CD4-positive, alpha-beta T cell treated with Interleukin-15 for 1 hour (primary cell): ENCODE data around the gene PROKR1.
"Not testable (repeated sequence)": the region's sequence is repeated elsewhere in the genome, so short reads cannot be mapped to it uniquely, and the experiment has no call there.

Source experiments
- DNase-seq: peaks from one replicate; pipeline ENCODE4 v3.0.0-alpha.2; 2020

The PROKR1 gene

GRCh38 chr2:68659081-68659480, 15.7 kb downstream of the PROKR1 start:
- no peak for DNase-seq

- DNase-seq, result no peak
Observed at GRCh38 chr2:68660658-68661057, 17.3 kb downstream of the PROKR1 start.

- DNase-seq, result no peak
Observed at GRCh38 chr2:68662466-68662865, 19.1 kb downstream of the PROKR1 start.

- no peak for DNase-seq
Observed at GRCh38 chr2:68663371-68664156, 20.2 kb downstream of the PROKR1 start.

- no peak for DNase-seq
Observed at GRCh38 chr2:68667371-68667770, 24.0 kb downstream of the PROKR1 start.

GRCh38 chr2:68669651-68670050, 26.3 kb downstream of the PROKR1 start:
- no peak for DNase-seq

- no peak for DNase-seq
Observed at GRCh38 chr2:68671961-68672360, 28.6 kb downstream of the PROKR1 start.

GRCh38 chr2:68673631-68674030, 30.3 kb downstream of the PROKR1 start:
- DNase-seq, result no peak

- no peak for DNase-seq
Observed at GRCh38 chr2:68675470-68675869, 32.1 kb downstream of the PROKR1 start.

- not testable (repeated sequence) for DNase-seq
Observed at GRCh38 chr2:68677837-68678236, 34.5 kb downstream of the PROKR1 start.

GRCh38 chr2:68679166-68679916, 36.0 kb downstream of the PROKR1 start:
- DNase-seq, result peak; percentile 17

- not testable (repeated sequence) for DNase-seq
Observed at GRCh38 chr2:68679917-68680267, 36.5 kb downstream of the PROKR1 start.

- no peak for DNase-seq
Observed at GRCh38 chr2:68684197-68684596, 40.8 kb downstream of the PROKR1 start.

GRCh38 chr2:68686178-68686577, 42.8 kb downstream of the PROKR1 start:
- DNase-seq, result no peak

- no peak for DNase-seq
Observed at GRCh38 chr2:68687018-68687417, 43.6 kb downstream of the PROKR1 start.

GRCh38 chr2:68689553-68690537, 46.5 kb downstream of the PROKR1 start:
- no peak for DNase-seq

GRCh38 chr2:68690851-68691250, 47.5 kb downstream of the PROKR1 start:
- DNase-seq, result no peak

GRCh38 chr2:68692511-68692910, 49.1 kb downstream of the PROKR1 start:
- DNase-seq, result no peak

GRCh38 chr2:68693951-68694350, 50.6 kb downstream of the PROKR1 start:
- no peak for DNase-seq

GRCh38 chr2:68695971-68696370, 52.6 kb downstream of the PROKR1 start:
- DNase-seq, result no peak

- DNase-seq, result no peak
Observed at GRCh38 chr2:68696554-68696953, 53.2 kb downstream of the PROKR1 start.

- DNase-seq, result no peak
Observed at GRCh38 chr2:68698567-68699377, 55.4 kb downstream of the PROKR1 start.
